ENCODE data around the gene PTPRT. TPM values are rescaled to one million over a fixed set of nuclear protein-coding genes. Genes with fewer than 3 reads are reported as not detected.

Gene PTPRT
- total and polyA plus RNA-seq, 2 of the 4 experiments (the other 2 are of a cell fraction): not detected

DNA sequence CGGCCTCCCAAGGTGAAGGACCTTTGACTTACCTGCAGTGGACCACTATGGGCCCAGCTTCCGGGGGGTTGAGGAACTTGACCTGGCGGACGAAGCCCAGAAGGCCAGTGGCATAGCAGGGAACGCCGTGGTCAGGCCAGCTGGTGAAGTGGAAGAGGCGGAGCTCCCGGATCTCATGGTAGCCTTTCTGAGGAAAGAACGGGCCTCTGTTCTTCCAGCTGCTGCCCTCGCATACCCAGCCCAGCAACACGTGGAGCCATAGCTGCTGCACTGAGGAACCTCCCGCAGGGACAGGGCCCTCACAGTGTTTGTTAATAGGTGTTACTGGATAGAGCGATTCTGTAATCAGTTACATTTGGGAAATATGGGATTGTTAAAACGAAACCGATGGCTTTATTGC lies 1079.4 kb downstream of the PTPRT start:
- intact Hi-C loops (cut with micrococcal nuclease): no loop called here

More for the DNA sequence above, 1079.4 kb downstream of the PTPRT start:
- H2AFZ ChIP-seq (replicated peaks; ENCODE audit: low read length, poor library complexity): no peak overlapping the region
- ATAC-seq (ENCODE audit: low read depth): no peak
- no peaks in the 10 kb centered on the region for H3K79me1 ChIP-seq (ENCODE audit: low read depth in 1 of 2, low read length in 2 of 2)
- ChIA-PET CTCF (no interaction called here), POLR2A (ENCODE audit: unreplicated experiment) (no interaction called here)
- H3K4me3 ChIP-seq (ENCODE audit: insufficient read depth, low read depth, low read length): no peak overlapping the region
- no peaks in the 10 kb centered on the region for H3K36me3 ChIP-seq (ENCODE audit: control insufficient read depth, insufficient read depth, low read length)
- no TSS peak for BruUV-seq (replicated peaks)
- no peak overlapping the region for H2AK5ac ChIP-seq (ENCODE audit: low read depth, low read length)
- no peak overlapping the region for H3K18ac ChIP-seq (ENCODE audit: low read depth, low read length)
- H2AK9ac ChIP-seq (replicated peaks; ENCODE audit: low read depth, low read length, poor library complexity): no peak overlapping the region
- no peaks in the 10 kb centered on the region for H3K27me3 ChIP-seq (ENCODE audit: control insufficient read depth, insufficient read depth, low read length)
- no peak overlapping the region for H2BK15ac ChIP-seq (ENCODE audit: low read depth, low read length)
- no peak overlapping the region for H3K9ac ChIP-seq (ENCODE audit: low read depth, low read length)
- TF ChIP-seq FOS (IDR thresholded peaks at IDR 0.05; ENCODE audit: low read depth, low read length) (no peak), NFE2L2 (IDR thresholded peaks at IDR 0.05; ENCODE audit: low read depth, low read length) (no peak), POLR2A (IDR thresholded peaks at IDR 0.05; ENCODE audit: low read depth, low read length) (no peak), RFX5 (IDR thresholded peaks at IDR 0.05; ENCODE audit: low read depth, low read length) (no peak), RCOR1 (IDR thresholded peaks at IDR 0.05; ENCODE audit: insufficient replicate concordance, low read length) (no peak), MAFK (IDR thresholded peaks at IDR 0.05; ENCODE audit: low read depth, low read length) (no peak), BHLHE40 (IDR thresholded peaks at IDR 0.05; ENCODE audit: low read depth, low read length) (no peak), MXI1 (IDR thresholded peaks at IDR 0.05; ENCODE audit: borderline replicate concordance, low read depth, low read length) (no peak), SMC3 (IDR thresholded peaks at IDR 0.05; ENCODE audit: low read depth, low read length) (no peak), CEBPB (IDR thresholded peaks at IDR 0.05; ENCODE audit: low read depth, low read length) (no peak), MAZ (IDR thresholded peaks at IDR 0.05; ENCODE audit: borderline replicate concordance, low read depth, low read length) (no peak), CHD1 (IDR thresholded peaks at IDR 0.05; ENCODE audit: low read depth, low read length) (no peak), RAD21 (IDR thresholded peaks at IDR 0.05; ENCODE audit: low read length) (no peak)
- TF ChIP-seq, protein P1, sequence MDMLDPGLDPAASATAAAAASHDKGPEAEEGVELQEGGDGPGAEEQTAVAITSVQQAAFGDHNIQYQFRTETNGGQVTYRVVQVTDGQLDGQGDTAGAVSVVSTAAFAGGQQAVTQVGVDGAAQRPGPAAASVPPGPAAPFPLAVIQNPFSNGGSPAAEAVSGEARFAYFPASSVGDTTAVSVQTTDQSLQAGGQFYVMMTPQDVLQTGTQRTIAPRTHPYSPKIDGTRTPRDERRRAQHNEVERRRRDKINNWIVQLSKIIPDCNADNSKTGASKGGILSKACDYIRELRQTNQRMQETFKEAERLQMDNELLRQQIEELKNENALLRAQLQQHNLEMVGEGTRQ (IDR thresholded peaks at IDR 0.05; ENCODE audit: low read depth, low read length): no peak
- TF ChIP-seq, protein P2, sequence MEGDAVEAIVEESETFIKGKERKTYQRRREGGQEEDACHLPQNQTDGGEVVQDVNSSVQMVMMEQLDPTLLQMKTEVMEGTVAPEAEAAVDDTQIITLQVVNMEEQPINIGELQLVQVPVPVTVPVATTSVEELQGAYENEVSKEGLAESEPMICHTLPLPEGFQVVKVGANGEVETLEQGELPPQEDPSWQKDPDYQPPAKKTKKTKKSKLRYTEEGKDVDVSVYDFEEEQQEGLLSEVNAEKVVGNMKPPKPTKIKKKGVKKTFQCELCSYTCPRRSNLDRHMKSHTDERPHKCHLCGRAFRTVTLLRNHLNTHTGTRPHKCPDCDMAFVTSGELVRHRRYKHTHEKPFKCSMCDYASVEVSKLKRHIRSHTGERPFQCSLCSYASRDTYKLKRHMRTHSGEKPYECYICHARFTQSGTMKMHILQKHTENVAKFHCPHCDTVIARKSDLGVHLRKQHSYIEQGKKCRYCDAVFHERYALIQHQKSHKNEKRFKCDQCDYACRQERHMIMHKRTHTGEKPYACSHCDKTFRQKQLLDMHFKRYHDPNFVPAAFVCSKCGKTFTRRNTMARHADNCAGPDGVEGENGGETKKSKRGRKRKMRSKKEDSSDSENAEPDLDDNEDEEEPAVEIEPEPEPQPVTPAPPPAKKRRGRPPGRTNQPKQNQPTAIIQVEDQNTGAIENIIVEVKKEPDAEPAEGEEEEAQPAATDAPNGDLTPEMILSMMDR (conservative IDR thresholded peaks at IDR 0.05; ENCODE audit: low read depth, low read length): no peak
- TF ChIP-seq, protein P3, sequence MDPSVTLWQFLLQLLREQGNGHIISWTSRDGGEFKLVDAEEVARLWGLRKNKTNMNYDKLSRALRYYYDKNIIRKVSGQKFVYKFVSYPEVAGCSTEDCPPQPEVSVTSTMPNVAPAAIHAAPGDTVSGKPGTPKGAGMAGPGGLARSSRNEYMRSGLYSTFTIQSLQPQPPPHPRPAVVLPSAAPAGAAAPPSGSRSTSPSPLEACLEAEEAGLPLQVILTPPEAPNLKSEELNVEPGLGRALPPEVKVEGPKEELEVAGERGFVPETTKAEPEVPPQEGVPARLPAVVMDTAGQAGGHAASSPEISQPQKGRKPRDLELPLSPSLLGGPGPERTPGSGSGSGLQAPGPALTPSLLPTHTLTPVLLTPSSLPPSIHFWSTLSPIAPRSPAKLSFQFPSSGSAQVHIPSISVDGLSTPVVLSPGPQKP (IDR thresholded peaks at IDR 0.05; ENCODE audit: borderline replicate concordance, low read depth, low read length): no peak
- no peaks in the 10 kb centered on the region for H3K4me1 ChIP-seq (ENCODE audit: control insufficient read depth, insufficient read depth, low read length)
- dilution Hi-C loops (cut with HindIII; ENCODE audit: low sequenced_read_pairs, unreplicated experiment): no loop called here
- H3K4me2 ChIP-seq (ENCODE audit: low read depth, low read length): no peak overlapping the region
- 53% methylated on average over 3 of the region's 15 CpGs; no CpG with 5 or more reads in 1 of the 2 experiments for WGBS, 2 experiments (ENCODE audit: extremely low coverage in 2 of 2, insufficient read length in 1 of 2)
- no peak overlapping the region for H2BK120ac ChIP-seq (ENCODE audit: low read depth, low read length)
- no peak overlapping the region for H2BK5ac ChIP-seq (ENCODE audit: low read depth, low read length, poor library complexity, severe bottlenecking)
- no peak overlapping the region for H3K23ac ChIP-seq (ENCODE audit: low read depth, low read length)
- DNase-seq: no peak
- no peak overlapping the region for H3K14ac ChIP-seq (replicated peaks; ENCODE audit: low read depth, low read length)
- no peak overlapping the region for H2BK20ac ChIP-seq (ENCODE audit: low read depth, low read length)
- in situ Hi-C loops (cut with MboI; ENCODE audit: low sequenced_read_pairs): no loop called here
- H3K9me3 ChIP-seq (ENCODE audit: control insufficient read depth, insufficient read depth, low read length): peaks cover 36% of the 10 kb centered on the region
- H3K56ac ChIP-seq (ENCODE audit: extremely low read depth, insufficient read depth, low read length): no peak overlapping the region
- H4K5ac ChIP-seq (ENCODE audit: low read depth, low read length): no peak overlapping the region
- no peak overlapping the region for H3K27ac ChIP-seq (ENCODE audit: insufficient read depth, low read length)
- H3K9me1 ChIP-seq (ENCODE audit: insufficient read depth, low read length): no peaks in the 10 kb centered on the region
- H3K4ac ChIP-seq (ENCODE audit: low read depth, low read length): no peak overlapping the region
- no peaks in the 10 kb centered on the region for H4K20me1 ChIP-seq (ENCODE audit: insufficient read depth, low read length)
- no peak overlapping the region for H4K8ac ChIP-seq (ENCODE audit: low read depth in 2 of 2, low read length in 2 of 2)
- no peak overlapping the region for H4K91ac ChIP-seq (ENCODE audit: insufficient read depth, low read depth, low read length)

Measured in IMR-90 (cell line).